NCI-H1694 treated with DMSO at 0.1 percent for 48 hours (cell line): ENCODE measurements around the gene HS3ST3B1.

Experiments used
- DNase-seq: peaks from one replicate; lab custom pipeline; 2025; lab: John Stamatoyannopoulos, UW

HS3ST3B1 gene

DNA sequence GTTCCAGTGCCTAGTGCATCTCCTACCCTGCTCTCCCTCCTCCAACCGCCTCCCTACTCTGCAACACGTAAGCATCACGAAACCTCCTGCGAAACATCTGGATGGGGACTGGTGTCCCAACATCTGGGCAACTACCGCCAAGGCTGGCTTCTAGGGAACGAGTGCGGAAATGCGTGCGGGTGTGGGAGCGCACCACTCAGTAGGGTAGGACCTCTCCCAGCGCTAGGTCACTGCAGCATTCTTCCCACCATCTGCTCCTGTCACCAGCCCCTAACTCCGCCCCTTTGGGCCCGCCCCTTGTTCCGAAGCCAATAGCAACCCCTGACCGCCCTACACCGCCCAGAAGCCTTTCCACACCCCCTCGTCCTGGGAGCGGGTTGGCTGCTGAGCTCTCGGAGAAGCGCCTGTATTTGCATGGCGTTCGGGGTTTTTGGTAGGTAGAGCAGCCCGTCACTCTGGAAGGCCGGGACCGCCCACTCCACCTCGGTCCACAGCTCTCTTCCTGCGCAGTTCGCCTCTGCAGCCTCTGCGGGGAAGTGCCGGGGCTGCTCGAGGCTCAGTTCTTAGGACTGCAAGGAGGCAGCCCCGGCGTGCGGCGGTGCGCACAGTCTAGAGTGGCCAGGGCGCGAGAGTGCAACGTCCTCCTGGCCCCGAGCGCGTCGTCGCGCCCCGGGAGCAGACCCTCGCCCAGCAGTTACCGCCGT, at the start of gene HS3ST3B1:
Gene HS3ST3B1, plus strand, starts transcription at position 507 of the 704 bp plus-strand sequence. CDS start 438 bp downstream, outside the sequence.
- peak; percentile 63 for DNase-seq

GRCh38 chr17:14261406-14261805, 39.5 kb upstream of the HS3ST3B1 start:
- no peak for DNase-seq

DNA sequence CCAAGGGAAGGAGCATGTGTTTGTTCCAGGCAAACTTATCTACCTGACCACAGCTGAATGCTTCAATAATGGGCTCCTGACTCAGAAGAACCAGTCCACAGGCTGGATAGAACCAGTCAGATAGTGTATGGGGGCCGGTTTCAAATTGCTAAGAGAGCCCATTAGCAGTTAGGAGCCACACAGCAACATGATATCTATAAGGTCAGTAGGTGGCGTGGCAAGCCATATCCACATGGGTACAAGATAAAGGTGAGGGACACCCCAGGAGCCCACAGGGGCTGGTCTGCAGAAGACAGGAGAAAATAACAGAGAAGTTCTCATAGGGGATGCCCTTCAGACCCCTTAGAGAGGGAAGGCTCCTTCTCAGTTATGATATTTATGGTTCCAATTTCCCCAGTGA, 32.6 kb upstream of the HS3ST3B1 start:
- DNase-seq, result no peak

- no peak for DNase-seq
Observed at GRCh38 chr17:14269473-14269872, 31.4 kb upstream of the HS3ST3B1 start.

- DNase-seq, result no peak
Observed at GRCh38 chr17:14270508-14270907, 30.4 kb upstream of the HS3ST3B1 start.

GRCh38 chr17:14276535-14277250, 24.2 kb upstream of the HS3ST3B1 start:
- DNase-seq, result no peak

GRCh38 chr17:14281530-14281929, 19.4 kb upstream of the HS3ST3B1 start:
- DNase-seq, result no peak

DNA sequence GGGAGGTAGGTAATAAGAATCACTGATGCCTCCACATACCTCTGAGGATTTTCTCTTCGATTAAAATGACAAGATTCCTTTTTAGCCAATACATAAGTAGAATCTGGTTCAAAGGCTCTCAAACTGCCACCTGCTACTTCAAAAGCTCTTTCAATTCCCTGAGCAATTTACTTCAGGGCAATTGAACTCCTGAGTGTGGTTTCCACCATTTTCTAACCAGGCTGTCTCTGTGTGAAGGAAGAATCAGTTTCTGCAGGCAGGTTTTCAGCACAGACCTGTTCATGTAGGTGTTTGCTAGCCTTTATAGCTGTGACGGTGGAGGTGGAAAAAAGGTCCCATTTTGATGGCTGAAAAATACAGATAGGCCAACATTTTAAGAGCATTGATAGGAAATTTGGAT, 18.2 kb upstream of the HS3ST3B1 start:
- DNase-seq, result no peak

DNA sequence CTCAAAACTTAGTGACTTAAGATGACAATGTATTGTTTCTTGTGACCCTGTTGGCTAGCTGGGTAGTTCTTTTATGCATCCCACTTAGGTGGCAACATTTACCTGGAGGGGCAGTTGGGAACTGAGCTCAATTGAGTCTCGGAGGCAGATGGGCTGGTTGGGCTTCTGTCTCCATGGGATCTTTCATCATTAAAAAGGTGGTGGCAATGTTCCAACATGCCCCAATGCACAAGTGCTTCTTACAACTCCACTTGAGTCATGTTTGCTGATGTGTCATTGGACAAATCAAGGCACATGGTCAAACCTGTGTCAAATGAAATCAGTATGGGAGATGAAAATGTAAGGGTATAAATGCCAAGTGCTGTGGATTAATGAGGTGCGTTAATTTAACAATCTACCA, 11.7 kb upstream of the HS3ST3B1 start:
- no peak for DNase-seq

GRCh38 chr17:14294876-14295275, 6.0 kb upstream of the HS3ST3B1 start:
- no peak for DNase-seq

DNA sequence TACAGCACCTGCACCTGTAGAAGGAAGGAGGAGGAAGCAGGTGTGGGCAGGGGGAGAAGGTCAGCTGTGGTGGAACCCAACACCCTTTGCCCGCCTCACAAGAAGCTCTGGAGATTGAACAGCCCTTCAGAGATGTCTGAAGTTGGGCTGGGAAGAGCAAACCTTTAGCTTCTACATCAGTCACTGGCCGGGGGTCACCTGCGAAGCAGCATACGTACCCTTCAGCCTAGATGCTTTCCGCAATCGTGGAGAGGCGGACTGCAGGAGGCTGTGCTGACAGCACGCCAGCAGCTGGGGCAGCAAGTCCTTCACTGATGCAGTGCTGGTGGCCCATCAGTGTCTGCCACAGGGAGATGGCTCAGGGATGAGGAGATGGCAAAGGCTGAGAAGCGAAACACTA, 5.2 kb upstream of the HS3ST3B1 start:
- DNase-seq, result no peak

GRCh38 chr17:14296166-14296910, 4.5 kb upstream of the HS3ST3B1 start:
- DNase-seq, result no peak

GRCh38 chr17:14297161-14297851, 3.6 kb upstream of the HS3ST3B1 start:
- no peak for DNase-seq

GRCh38 chr17:14298221-14298946, 2.5 kb upstream of the HS3ST3B1 start:
- DNase-seq, result no peak

- DNase-seq, result no peak
Observed at GRCh38 chr17:14298947-14299279, 2.0 kb upstream of the HS3ST3B1 start.

GRCh38 chr17:14299280-14300141, 1.4 kb upstream of the HS3ST3B1 start:
- no peak for DNase-seq

- no peak for DNase-seq
Observed at GRCh38 chr17:14301279-14302090, 604 bp downstream of the HS3ST3B1 start.

DNA sequence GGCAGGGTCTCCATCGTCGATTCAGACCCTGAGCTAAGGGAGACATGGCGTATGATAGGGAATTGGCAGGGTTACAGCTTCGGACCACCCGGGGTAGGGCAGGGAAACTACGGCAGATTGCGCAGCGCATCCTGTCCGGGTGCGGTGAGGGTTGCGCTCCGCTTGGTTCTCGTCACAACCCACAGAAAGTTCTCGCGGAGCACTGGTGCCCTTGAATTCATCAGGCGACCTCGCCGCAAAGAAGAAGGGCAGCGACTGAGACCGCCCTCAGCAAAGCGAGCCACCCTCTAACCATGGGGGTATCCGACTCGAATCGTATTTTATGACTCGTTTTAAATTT, 1.2 kb downstream of the HS3ST3B1 start:
- no peak for DNase-seq

DNA sequence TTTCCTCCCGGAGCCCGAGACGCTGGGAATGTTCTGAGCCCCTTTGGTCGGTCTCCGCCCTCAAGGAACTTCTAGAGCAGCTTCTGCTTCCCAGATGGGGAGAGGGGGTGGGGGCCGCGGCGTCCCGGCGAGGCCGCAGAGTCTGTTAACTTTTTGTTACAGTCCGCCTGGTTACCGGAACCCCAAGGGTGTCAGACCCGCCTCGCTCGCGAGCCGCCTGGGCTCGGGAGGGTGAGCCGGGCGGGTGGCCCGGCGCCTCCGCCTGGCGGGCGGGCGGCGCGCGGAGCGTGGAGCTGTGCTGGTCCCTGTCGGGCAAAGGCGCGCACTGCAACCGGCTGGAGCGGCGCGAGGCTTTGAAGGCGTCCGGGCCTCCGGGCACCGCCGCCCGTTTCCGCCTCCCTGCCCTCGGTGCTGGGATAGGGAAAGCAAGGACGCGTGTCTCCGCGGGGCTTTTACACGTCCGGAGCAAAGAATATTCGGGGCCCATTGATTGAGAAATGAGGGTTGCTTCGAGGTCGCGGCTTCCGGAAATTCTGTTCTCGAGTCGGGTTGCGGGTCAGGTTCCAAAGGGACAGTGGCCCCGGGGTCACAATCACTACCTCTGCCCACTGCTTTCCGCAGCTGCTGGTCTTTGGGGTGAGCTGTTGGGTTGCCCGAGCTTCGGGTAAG, 1.7 kb downstream of the HS3ST3B1 start:
- DNase-seq, result no peak
